Smooth muscle cell of the brain vasculature (primary cell): ENCODE measurements around the gene PKD2.

Source experiments
- DNase-seq: peaks from one replicate; pipeline ENCODE4 v3.0.0-alpha.2; 2012; ENCODE audit warnings: low read depth, low spot score

Gene PKD2

GRCh38 chr4:88027611-88028608 lies 20.5 kb downstream of the PKD2 start:
- DNase-seq: no peak

GRCh38 chr4:88028946-88029345 lies 21.5 kb downstream of the PKD2 start:
- no peak for DNase-seq

- DNase-seq: no peak
Measured at GRCh38 chr4:88029556-88029955, 22.1 kb downstream of the PKD2 start.

DNA sequence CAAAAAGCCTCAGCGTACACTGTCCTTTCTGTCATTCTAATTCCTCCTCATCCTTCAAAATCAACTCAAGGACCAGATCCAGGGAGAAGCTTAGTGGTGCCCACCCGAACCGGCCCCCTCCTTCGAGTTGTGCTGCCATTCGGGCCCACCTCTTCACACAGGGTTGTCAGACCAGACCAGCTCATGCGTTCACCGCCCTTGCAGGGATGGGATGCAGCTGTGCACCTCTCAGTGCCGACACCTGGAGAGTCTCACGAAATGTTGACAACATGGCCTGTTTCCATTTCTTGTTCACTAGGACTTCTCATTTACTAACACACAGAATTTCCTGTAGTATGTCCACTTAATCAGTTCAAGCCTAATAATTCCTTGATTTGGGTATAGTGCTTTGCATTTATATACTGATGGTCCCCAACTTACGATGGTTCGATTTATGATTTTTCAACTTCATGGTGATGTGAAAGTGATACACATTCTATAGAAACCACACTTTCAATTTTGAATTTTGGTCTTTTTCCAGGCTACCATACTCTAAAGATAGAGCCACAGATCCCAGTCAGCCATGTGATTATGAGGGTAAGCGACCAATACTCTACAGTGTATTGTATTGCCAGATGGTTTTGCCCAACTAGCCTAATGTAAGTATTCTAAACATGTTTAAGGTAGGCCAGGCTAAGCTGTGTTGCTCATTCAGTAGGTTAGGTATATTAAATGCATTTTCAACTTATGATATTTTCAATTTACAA lies 23.3 kb downstream of the PKD2 start:
- no peak for DNase-seq

GRCh38 chr4:88033309-88033708 lies 25.9 kb downstream of the PKD2 start:
- DNase-seq: peak; percentile 32

- DNase-seq: no peak
Measured at GRCh38 chr4:88035292-88035691, 27.9 kb downstream of the PKD2 start.

DNA sequence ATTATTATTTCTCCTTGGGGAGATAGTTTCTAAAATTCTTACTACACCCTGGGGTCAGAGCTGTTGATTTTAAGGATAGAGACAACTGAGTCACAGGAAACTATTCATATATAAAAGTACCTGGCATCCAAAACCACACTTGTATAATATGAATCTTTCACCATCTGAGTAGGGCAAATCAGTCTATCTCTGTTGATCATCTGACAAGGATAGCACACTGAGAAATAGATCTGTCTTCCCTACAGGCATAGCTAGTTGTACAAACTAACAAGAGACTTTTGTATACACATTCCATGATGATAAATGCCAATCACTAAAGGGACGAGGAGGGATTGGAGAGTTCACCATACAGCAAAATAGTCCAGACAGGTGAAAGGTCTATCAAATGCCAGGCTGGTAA lies 30.0 kb downstream of the PKD2 start:
- no peak for DNase-seq

GRCh38 chr4:88037936-88038335 lies 30.5 kb downstream of the PKD2 start:
- no peak for DNase-seq

- DNase-seq: no peak
Measured at GRCh38 chr4:88040707-88041106, 33.3 kb downstream of the PKD2 start.

- DNase-seq: no peak
Measured at GRCh38 chr4:88041626-88042025, 34.2 kb downstream of the PKD2 start.

DNA sequence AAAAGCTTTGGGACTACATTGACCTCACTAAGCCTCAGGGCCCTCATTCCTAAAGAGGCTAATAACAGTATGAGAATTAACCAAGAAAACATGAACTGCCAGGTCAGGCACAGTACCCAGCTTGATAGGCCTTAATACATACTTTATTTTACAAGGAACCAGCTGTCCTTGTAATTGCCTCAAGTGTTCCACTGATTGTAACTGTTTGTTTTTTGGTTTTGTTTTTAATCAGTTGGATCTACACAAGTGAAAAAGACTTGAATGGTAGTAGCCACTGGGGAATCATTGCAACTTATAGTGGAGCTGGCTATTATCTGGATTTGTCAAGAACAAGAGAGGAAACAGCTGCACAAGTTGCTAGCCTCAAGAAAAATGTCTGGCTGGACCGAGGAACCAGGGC lies 35.6 kb downstream of the PKD2 start:
- DNase-seq: no peak

GRCh38 chr4:88043586-88044340 lies 36.3 kb downstream of the PKD2 start:
- DNase-seq: no peak

DNA sequence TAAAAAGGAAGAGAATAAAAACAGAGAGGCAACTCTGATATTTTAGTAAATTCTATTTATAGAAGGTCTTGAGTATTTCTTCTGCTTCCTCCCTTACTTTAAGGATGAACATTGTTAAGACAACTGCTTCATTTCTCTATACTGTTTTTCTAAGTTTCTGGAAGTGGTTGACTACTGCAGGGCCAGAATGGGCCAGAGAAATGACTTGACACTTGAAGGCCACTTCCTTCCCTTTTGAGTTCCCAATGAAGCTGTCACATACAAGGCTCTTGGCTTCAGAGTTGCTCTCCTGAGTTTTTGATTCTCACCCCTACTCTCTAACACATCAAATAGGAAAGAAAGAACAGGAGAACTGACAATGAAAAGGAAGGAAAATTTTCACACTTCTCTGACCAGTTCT lies 37.6 kb downstream of the PKD2 start:
- DNase-seq: no peak

DNA sequence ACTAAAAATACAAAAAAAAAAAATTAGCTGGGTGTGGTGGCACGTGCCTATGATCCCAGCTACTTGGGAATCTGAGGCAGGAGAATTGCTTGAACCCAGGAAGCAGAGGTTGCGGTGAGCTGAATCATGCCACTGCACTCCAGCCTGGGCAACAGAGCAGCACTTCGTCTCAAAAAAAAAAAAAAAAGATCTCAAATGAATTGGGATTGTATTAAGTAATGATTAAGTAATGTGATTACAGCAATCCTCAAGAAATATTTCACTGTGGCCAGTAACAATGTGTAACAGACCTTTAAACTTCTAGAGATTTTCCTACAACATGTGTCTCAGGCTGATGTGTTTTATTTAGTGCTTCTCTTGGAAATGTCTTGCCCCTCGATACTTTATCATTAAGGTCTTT lies 46.8 kb downstream of the PKD2 start:
- no peak for DNase-seq

DNA sequence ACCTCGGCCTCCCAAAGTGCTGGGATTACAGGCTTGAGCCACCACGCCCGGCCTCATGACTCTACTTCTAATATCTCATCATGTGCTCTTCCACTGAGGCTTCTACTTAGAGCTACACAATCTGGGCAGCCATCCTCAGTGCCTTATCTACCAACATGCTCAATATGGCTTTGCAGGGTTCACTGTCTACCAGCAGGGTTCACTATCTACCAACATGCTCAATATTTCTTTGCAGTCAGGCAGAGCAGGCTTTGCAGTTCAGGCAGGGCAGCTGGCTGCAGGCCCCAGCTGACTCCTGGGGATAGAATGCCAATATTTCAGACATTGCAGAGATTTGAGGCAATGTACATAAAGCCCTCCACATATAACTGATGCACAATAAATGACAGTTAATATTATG lies 47.5 kb downstream of the PKD2 start:
- peak; percentile 24 for DNase-seq

DNA sequence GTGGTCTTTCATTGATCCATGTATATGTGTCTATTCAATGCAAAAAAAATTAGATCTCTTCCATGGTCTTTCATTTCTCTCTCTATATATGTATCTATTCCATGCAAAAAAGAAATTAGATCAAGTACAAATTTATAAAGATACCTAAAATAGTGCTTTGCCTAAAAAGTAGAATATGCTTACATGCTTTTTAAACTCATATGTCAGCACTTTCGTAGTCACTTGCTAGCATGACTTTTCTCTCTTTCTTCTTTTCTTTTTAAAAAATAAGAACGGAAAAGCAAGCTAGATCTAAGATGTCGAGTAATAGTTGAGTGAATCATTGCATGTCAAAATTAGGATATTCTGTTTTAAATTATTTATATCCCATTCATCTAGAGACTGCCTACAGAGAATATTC lies 50.9 kb downstream of the PKD2 start:
- DNase-seq: no peak

DNA sequence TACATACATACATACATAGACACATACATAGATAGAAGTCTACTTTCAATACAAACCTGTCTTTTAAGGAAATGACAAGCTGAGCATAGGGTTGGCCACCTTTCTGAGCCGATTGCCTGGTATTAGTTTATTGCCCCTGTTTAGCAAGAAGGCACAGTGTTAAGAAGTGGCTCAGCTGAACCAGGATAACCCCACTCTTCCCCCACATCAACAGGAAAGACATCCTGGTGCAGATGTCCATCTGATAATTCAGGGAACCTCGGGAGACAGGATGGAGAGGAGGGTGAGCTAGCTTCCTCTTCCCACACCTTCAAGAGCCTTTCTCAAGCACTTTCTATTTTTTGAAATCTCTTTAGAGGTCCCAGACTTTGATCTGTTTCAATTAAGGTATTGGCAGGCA lies 52.3 kb downstream of the PKD2 start:
- DNase-seq: no peak

DNA sequence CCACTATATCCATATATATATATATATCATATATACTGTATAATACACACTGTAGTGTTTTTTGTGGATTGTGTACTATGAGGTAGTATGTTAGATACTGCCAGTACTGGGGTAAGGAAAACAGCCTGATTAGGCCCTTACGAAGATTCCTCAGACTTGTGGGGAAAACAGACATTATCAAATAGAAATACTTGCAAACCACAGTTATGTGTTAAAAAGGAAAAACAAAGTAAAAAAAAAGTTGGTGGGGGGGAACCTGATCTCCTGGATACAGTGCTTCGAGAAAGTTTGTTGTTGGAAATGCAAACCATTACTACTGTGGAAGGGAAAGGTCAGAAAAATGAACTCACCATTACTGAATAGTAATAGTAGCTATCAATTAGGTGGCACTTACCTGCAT lies 53.0 kb downstream of the PKD2 start:
- DNase-seq: no peak

DNA sequence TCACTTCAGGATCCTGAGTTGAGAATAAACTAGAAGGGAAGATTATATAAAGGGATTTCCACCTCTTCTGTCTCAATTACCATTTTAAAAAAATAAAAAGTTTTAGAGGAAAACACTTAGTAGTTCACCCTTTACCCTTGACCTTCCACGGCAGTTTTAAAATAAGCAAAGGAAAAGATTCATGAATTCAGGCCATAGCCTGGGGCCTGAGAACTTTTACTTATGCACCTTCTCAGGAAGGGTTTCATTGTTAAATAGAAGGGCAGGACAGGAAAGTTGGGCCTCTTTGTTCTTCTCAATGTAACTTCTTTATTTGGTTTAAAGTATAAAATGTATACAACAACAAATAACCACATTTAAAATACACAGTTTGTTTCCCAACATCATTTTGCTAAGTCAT lies 54.9 kb downstream of the PKD2 start:
- DNase-seq: no peak

GRCh38 chr4:88062843-88063242 lies 55.4 kb downstream of the PKD2 start:
- no peak for DNase-seq

DNA sequence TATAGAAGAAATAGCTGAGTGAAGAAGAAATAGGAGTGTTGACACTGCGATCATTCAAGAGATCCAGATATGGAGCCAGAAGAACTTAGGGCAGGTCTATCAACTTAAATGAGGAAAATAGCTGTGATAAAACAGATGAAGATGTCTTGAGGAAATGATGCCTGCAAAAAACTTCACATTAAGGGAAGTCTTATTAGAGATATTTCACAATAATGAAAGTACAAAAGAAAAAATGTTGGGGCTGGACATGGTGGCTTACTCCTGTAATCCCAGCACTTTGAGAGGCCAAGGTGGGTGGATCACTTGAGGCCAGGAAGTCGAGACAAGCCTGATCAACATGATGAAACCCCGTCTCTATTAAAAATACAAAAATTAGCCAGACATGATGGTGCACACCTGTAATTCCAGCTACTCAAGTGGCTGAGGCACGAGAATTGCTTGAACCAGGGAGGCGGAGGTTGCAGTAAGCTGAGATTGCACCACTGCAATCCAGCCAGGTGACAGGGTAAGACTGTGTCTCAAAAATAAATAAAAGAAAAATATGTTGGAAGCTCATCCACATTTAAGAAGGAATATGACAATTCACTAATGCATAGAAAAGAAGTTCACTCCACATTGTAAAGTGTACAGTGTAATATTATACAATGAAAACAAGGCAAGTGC lies 56.3 kb downstream of the PKD2 start:
- no peak for DNase-seq

GRCh38 chr4:88064410-88064809 lies 57.0 kb downstream of the PKD2 start:
- DNase-seq: no peak
